ENCODE data around the gene RPL13. TPM values are rescaled to one million over a fixed set of nuclear protein-coding genes. Genes with fewer than 3 reads are reported as not detected.

RPL13 gene
- total RNA-seq, 4 donors from 2014 or later = 5,127 to 8,436 (median 6,104) TPM

DNA sequence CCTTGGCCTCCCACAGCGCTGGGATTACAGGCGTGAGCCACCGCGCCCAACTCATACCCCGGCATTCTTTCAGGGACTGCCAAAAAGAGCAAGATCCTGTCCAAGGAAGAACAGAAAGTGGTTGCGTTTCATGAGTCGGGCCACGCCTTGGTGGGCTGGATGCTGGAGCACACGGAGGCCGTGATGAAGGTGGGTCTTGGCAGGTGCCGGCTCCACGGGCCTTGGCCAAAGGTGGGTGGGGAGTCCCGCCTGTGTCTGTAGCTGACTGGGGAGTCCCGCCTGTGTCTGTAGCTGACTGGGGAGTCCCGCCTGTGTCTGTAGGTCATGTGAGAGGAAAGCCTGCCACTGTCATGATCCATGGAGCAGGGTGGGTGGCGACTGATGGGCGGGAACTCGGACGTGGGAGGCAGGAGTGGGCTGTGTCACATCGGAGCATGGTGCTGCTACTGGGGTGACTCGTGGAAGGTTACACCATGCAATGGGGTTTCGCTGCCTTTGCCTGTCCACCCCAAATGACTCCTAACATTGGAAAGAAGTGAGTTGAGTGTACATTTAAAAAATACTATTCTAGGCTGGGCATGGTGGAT is 10.0 kb upstream of the RPL13 start:
- DNase-seq = no peak
- H3K36me3 ChIP-seq = peaks cover 72 to 83% of the 10 kb centered on the region in 2 donors
- TF ChIP-seq POLR2A (IDR thresholded peaks at IDR 0.05) = no peak

DNA sequence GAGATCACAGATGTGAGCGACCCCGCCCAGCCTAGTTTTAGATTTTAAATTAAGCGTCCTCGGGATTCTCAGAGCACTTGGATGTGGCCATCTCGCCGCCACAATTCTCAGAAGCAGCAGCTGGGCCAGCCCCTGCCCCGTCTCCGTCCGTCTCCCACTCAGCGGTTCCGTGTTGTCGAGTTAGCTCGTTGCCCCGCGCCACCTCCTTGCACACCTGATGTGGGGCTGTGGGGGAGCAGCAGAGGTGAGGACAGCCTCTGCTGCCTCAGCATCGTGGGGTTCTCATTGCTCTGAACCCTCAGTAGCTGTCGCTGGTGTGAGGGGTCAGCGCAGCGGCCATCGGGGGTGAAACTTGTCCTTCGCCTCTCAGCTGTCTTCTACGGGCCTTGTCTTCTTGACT is 8.2 kb upstream of the RPL13 start:
- Histone ChIP-seq H3K27ac (no peak overlapping the region), H3K27me3 (no peaks in the 10 kb centered on the region), H3K36me3 (peaks cover 65 to 80% of the 10 kb centered on the region in 2 donors), H3K4me1 (no peaks in the 10 kb centered on the region), H3K4me3 (replicated peaks in 1 of 3) (no peak overlapping the region), H3K9me3 (no peaks in the 10 kb centered on the region)
- intact Hi-C loops (cut with DNase I) = loop anchor here (10.0 kb wide), 1 partner anchor 218 kb away; no protein-coding TSS in a partner anchor
- no peak for TF ChIP-seq POLR2A (IDR thresholded peaks at IDR 0.05)
- TF ChIP-seq, protein P1, sequence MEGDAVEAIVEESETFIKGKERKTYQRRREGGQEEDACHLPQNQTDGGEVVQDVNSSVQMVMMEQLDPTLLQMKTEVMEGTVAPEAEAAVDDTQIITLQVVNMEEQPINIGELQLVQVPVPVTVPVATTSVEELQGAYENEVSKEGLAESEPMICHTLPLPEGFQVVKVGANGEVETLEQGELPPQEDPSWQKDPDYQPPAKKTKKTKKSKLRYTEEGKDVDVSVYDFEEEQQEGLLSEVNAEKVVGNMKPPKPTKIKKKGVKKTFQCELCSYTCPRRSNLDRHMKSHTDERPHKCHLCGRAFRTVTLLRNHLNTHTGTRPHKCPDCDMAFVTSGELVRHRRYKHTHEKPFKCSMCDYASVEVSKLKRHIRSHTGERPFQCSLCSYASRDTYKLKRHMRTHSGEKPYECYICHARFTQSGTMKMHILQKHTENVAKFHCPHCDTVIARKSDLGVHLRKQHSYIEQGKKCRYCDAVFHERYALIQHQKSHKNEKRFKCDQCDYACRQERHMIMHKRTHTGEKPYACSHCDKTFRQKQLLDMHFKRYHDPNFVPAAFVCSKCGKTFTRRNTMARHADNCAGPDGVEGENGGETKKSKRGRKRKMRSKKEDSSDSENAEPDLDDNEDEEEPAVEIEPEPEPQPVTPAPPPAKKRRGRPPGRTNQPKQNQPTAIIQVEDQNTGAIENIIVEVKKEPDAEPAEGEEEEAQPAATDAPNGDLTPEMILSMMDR (IDR thresholded peaks at IDR 0.05) = no peak
- no peak for DNase-seq
- 95 to 96% methylated on average over 22 of the region's 22 CpGs for WGBS, 2 donors

More for the DNA sequence above, 10.0 kb upstream of the RPL13 start:
- intact Hi-C loops (cut with DNase I) = loop anchor here (10.0 kb wide), 1 partner anchor 216 kb away; no protein-coding TSS in a partner anchor
- Histone ChIP-seq H3K27me3 (no peaks in the 10 kb centered on the region), H3K9me3 (no peaks in the 10 kb centered on the region), H3K4me1 (no peaks in the 10 kb centered on the region), H3K4me3 (replicated peaks in 1 of 3) (no peak overlapping the region), H3K27ac (no peak overlapping the region)
- WGBS, 2 donors = 94 to 95% methylated on average over 21 to 22 of the region's 22 CpGs

DNA sequence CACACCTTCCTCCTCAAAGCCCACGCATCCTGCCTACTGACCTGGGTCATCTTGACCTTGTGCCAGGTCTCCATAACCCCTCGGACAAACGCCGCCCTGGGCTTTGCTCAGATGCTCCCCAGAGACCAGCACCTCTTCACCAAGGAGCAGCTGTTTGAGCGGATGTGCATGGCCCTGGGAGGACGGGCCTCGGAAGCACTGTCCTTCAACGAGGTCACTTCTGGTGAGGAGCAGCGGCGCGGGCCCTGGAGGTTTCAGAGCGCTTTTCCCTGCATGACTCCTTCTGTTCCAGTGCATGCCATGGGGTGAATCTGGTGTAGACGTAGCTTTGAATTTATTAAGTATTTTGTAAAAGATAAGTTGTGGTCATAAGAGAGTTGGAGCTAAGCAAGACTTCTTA is 7.6 kb upstream of the RPL13 start:
- TF ChIP-seq, protein P1 (IDR thresholded peaks at IDR 0.05) = no peak
- no peak for TF ChIP-seq POLR2A (IDR thresholded peaks at IDR 0.05)
- H3K27ac ChIP-seq = no peak overlapping the region
- 97% methylated on average over 13 of the region's 13 CpGs for WGBS, 2 donors
- H3K9me3 ChIP-seq = no peaks in the 10 kb centered on the region
- H3K36me3 ChIP-seq = peaks cover 63 to 74% of the 10 kb centered on the region in 2 donors
- no peak overlapping the region for H3K4me3 ChIP-seq (replicated peaks in 1 of 3)
- no peak for DNase-seq
- intact Hi-C loops (cut with DNase I) = loop anchor here (10.0 kb wide), 1 partner anchor 218 kb away; no protein-coding TSS in a partner anchor
- H3K4me1 ChIP-seq = no peaks in the 10 kb centered on the region
- no peaks in the 10 kb centered on the region for H3K27me3 ChIP-seq

DNA sequence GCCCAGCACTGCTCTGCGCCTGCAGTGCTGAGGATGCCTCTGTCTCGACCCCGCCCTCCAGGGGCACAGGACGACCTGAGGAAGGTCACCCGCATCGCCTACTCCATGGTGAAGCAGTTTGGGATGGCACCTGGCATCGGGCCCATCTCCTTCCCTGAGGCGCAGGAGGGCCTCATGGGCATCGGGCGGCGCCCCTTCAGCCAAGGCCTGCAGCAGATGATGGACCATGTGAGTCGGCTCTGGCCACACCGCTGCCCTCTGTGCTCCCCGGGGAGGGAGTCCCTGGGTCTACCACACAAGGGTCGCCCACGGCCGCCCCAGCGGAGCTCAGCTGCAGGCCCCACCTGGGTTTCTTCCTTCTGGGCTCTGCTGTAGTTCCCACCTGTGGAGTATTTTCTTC is 6.7 kb upstream of the RPL13 start:
- H3K27ac ChIP-seq = no peak overlapping the region
- TF ChIP-seq, protein P1 (IDR thresholded peaks at IDR 0.05) = no peak
- TF ChIP-seq POLR2A (IDR thresholded peaks at IDR 0.05) = no peak
- no peaks in the 10 kb centered on the region for H3K9me3 ChIP-seq
- 92 to 95% methylated on average over 6 to 7 of the region's 18 CpGs for WGBS, 2 donors
- intact Hi-C loops (cut with DNase I) = loop anchor here (10.0 kb wide), 1 partner anchor 219 kb away; no protein-coding TSS in a partner anchor
- DNase-seq = no peak
- H3K36me3 ChIP-seq = peaks cover 55 to 66% of the 10 kb centered on the region in 2 donors
- H3K4me1 ChIP-seq = no peaks in the 10 kb centered on the region
- no peaks in the 10 kb centered on the region for H3K27me3 ChIP-seq
- H3K4me3 ChIP-seq (replicated peaks in 1 of 3) = no peak overlapping the region

DNA sequence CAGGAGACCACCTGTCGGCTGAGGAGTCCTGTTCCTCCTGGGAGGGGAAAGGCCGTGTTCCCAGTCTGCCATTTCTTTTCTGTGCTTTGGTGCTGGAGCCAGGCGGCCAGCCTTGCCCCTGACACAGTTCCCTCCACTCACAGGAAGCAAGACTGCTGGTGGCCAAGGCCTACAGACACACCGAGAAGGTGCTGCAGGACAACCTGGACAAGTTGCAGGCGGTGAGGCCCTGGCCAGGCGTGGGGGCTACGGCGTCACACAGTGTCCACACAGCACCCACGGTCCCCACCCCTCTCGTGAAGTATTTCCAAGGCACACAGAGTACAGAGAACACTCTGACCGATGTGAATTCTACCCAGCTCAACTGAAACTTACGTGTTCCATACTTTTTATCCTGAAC is 6.1 kb upstream of the RPL13 start:
- Histone ChIP-seq H3K4me3 (replicated peaks in 1 of 3) (no peak overlapping the region), H3K36me3 (peaks cover 49 to 61% of the 10 kb centered on the region in 2 donors), H3K27me3 (no peaks in the 10 kb centered on the region), H3K4me1 (peaks cover 0 to under 1% of the 10 kb centered on the region in 2 donors), H3K9me3 (no peaks in the 10 kb centered on the region), H3K27ac (no peak overlapping the region)
- WGBS, 2 donors = 96 to 98% methylated on average over 12 of the region's 12 CpGs
- DNase-seq = no peak
- TF ChIP-seq, protein P1 (IDR thresholded peaks at IDR 0.05) = no peak
- no peak for TF ChIP-seq POLR2A (IDR thresholded peaks at IDR 0.05)
- intact Hi-C loops (cut with DNase I) = loop anchor here (10.0 kb wide), 1 partner anchor 220 kb away; no protein-coding TSS in a partner anchor

All from thyroid gland (tissue), 4 donors.